NT2/D1 (cell line): ENCODE results near the gene ARHGEF38.

Experiments used
- DNase-seq: peaks from one replicate; pipeline ENCODE4 v3.0.0-alpha.2; 2011; ENCODE audit warnings: low read depth, low spot score
- H3K27me3 ChIP-seq: 2 replicates; pipeline ENCODE4 v1.6.0; 2011; ENCODE audit warnings: mild to moderate bottlenecking; ENCODE audit not compliant: insufficient read length, insufficient read depth
- H3K36me3 ChIP-seq: 2 replicates; pipeline ENCODE4 v1.6.1; 2011; ENCODE audit warnings: mild to moderate bottlenecking, low read length, mixed read lengths; ENCODE audit not compliant: insufficient read depth, insufficient read length
- H3K4me1 ChIP-seq: 2 replicates; pipeline ENCODE4 v1.5.1; 2011; ENCODE audit not compliant: insufficient read depth, insufficient read length
- H3K4me3 ChIP-seq: 2 replicates; pipeline ENCODE4 v1.5.1; 2011; ENCODE audit warnings: low read depth; ENCODE audit not compliant: insufficient read length
- H3K9ac ChIP-seq: 2 replicates; pipeline ENCODE4 v1.6.0; 2011; ENCODE audit warnings: low read depth; ENCODE audit not compliant: insufficient read length
- H3K9me3 ChIP-seq: 2 replicates; pipeline ENCODE4 v1.5.1; 2011; ENCODE audit warnings: mild to moderate bottlenecking, low read length; ENCODE audit not compliant: insufficient read depth
- SUZ12 ChIP-seq: IDR thresholded peaks from 2 replicates; pipeline ENCODE4 v1.6.1; 2011; ENCODE audit not compliant: insufficient read length, insufficient read depth; ENCODE audit errors: extremely low read depth
- YY1 ChIP-seq: IDR thresholded peaks from 2 replicates; pipeline ENCODE4 v1.6.1; 2011; ENCODE audit not compliant: insufficient read length, insufficient read depth
- ZNF274 ChIP-seq: IDR thresholded peaks from 2 replicates; pipeline ENCODE4 v1.6.1; 2011; ENCODE audit warnings: mild to moderate bottlenecking, low read depth, low read length

The ARHGEF38 gene

DNA sequence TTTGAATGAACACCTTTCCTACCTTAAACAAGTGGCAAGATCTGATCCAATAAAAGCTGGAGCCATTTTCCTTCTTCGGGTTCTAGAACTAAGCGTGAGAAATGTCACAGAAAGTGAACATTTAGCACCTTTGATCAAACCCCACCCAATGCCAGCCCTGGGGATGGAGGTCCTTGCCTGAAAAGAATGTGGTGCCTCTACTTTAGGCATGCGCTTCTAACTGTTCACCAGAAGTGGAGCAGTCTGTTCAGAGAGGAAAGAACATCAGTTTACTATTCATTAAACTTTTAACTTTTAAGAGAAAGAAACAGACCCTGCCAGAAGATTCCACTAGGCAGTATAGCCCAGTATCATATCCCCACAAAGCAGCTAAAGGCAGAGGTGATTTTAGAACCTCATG, 80.2 kb downstream of the ARHGEF38 start:
- Histone ChIP-seq H3K4me3 (no peak overlapping the region), H3K27me3 (no peaks in the 10 kb centered on the region), H3K36me3 (no peaks in the 10 kb centered on the region), H3K4me1 (no peaks in the 10 kb centered on the region), H3K9me3 (no peaks in the 10 kb centered on the region), H3K9ac (no peak overlapping the region)
- TF ChIP-seq SUZ12 (no peak), ZNF274 (no peak), YY1 (no peak)
- no peak for DNase-seq

DNA sequence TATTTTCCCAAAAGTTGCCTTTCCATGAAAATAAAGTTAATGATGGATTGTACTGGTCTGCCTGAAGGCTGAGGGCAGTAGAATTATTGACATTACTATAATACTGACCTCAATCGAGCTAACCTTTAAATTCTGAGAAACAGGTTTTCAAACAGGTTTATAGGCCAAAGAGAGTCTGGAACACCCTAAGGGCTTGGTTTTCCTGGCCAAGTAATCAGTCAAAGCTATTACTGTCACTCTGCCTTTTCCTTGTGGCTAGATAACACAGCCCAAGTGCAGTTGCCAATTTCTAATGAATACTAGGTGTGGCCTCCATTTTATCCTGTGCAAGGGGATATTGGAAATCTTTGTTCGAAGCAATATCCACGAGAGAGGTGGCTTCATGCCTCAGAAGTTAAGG, 80.8 kb downstream of the ARHGEF38 start:
- H3K4me3 ChIP-seq: no peak overlapping the region
- H3K9ac ChIP-seq: no peak overlapping the region
- TF ChIP-seq ZNF274 (no peak), SUZ12 (no peak), YY1 (no peak)

DNA sequence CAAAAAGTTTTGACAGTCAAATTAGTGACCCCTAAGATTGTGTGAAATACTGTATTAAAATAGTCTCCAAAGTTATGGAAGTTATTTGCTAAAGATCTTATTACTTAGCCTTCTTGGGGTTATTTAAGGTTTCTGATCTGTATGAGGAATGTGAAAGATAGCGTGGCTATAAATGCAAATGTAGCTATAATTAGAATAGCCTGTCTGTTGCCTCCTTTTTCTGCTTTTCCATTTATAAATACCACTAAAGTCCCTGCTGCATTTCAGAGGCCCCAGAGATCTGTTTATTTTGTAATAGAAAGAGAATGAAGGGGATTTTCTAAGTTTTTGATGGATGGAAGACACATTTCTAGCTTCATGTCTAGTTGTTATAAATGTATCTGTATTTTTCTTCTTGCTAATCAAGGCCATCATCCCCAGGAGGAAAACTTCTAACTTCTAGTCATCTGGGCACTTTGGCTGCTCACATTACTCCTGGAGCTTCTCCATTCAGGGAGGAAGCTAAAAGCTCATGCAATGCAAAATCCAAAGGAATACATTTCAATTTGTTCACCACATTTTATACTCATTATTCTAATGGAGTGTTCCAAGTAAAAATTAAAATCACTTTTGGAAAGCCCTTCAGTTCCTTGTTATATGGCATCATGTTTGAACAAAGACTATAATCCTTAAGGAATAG, 82.1 kb downstream of the ARHGEF38 start:
- Histone ChIP-seq H3K9me3 (no peaks in the 10 kb centered on the region), H3K4me3 (no peak overlapping the region), H3K36me3 (no peaks in the 10 kb centered on the region), H3K9ac (no peak overlapping the region), H3K27me3 (no peaks in the 10 kb centered on the region), H3K4me1 (no peaks in the 10 kb centered on the region)
- no peak for DNase-seq
- TF ChIP-seq SUZ12 (no peak), ZNF274 (no peak), YY1 (no peak)

More for the DNA sequence above, 80.8 kb downstream of the ARHGEF38 start:
- no peaks in the 10 kb centered on the region for H3K36me3 ChIP-seq
- H3K27me3 ChIP-seq: no peaks in the 10 kb centered on the region
- DNase-seq: no peak
- H3K4me1 ChIP-seq: no peaks in the 10 kb centered on the region
- H3K9me3 ChIP-seq: no peaks in the 10 kb centered on the region

DNA sequence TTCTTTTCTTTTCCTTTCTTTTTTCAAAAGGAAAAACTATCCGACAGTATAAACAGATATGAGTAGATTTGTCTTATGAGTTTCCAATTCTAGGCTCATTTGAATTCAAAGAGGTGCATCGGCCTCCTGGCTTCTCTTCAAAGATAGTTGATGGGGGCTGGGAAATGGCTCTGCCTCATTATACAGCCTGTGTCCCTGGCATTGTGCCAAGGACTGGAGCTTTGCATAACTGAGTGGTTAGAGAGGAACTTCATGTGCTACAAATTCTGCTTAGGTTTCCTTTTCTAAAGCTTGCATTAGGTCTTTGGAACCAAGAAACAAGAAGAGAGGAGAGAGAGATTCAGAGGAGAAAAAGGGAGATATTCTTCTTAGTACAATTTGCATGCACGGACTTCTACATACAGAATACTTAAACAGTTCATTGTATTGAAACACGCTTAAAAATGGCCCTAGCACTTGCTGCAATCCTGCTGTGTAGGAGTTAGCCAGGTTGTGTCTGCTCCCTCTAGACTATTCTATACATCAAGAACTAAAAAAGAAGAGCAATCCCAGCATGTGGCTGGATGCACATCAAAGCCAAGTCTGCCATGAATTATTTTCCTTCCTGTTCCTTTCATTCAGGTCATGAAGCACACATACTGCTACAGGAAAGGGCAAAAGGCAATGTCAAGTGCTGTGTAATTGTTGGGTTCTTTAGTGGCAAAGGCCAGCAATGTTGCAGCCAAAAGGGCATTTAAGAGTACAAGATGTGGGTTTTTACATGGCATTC, 85.2 kb downstream of the ARHGEF38 start:
- no peaks in the 10 kb centered on the region for H3K9me3 ChIP-seq
- H3K27me3 ChIP-seq: no peaks in the 10 kb centered on the region
- TF ChIP-seq ZNF274: no peak
- no peak for TF ChIP-seq YY1
- no peak for TF ChIP-seq SUZ12
- peak; percentile 39 for DNase-seq
- no peak overlapping the region for H3K4me3 ChIP-seq
- no peaks in the 10 kb centered on the region for H3K4me1 ChIP-seq
- H3K9ac ChIP-seq: no peak overlapping the region
- H3K36me3 ChIP-seq: no peaks in the 10 kb centered on the region

DNA sequence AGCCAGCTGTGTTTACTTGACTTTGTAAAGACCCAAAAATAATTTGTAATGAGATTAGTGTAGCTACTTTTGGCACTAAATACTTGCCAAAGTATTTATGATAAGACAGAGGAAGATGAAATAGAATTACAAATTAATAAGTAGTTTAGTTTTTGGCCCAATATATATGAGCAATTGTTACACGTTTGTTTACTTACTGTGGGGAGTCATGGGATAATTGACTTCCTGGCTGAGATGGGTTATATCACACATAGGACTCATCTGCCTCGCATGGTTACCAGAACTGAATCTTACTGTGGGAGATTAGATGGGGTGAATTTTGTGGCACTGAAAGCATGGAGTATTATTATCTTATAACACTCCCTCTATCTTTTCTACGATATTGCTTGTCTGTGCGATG, 89.4 kb downstream of the ARHGEF38 start:
- DNase-seq: no peak
- no peak overlapping the region for H3K4me3 ChIP-seq
- H3K27me3 ChIP-seq: no peaks in the 10 kb centered on the region
- no peaks in the 10 kb centered on the region for H3K9me3 ChIP-seq
- no peaks in the 10 kb centered on the region for H3K4me1 ChIP-seq
- H3K36me3 ChIP-seq: no peaks in the 10 kb centered on the region
- no peak overlapping the region for H3K9ac ChIP-seq
- TF ChIP-seq YY1 (no peak), ZNF274 (no peak), SUZ12 (no peak)

DNA sequence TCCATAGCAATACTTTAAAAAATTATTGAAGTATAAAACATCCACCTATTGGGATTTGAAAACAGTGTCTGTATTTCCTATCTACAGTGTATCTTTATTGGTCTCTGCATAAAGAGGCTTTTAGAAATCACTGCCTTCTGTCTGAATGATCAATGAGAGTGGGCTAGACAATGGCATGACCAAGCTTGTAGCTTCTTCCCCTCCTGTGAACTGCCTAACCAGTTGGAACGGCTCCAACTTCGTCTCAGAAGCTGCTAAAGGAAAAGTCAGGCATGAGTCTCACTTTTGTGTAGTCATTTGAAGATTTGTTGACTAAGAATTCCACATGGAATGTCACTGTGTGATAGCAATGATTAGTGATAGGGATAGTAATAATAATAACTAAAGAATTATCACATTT, 91.8 kb downstream of the ARHGEF38 start:
- Histone ChIP-seq H3K9me3 (no peaks in the 10 kb centered on the region), H3K36me3 (no peaks in the 10 kb centered on the region), H3K4me1 (no peaks in the 10 kb centered on the region), H3K9ac (no peak overlapping the region), H3K4me3 (no peak overlapping the region), H3K27me3 (no peaks in the 10 kb centered on the region)
- DNase-seq: no peak
- no peak for TF ChIP-seq SUZ12
- TF ChIP-seq YY1: no peak
- TF ChIP-seq ZNF274: no peak

DNA sequence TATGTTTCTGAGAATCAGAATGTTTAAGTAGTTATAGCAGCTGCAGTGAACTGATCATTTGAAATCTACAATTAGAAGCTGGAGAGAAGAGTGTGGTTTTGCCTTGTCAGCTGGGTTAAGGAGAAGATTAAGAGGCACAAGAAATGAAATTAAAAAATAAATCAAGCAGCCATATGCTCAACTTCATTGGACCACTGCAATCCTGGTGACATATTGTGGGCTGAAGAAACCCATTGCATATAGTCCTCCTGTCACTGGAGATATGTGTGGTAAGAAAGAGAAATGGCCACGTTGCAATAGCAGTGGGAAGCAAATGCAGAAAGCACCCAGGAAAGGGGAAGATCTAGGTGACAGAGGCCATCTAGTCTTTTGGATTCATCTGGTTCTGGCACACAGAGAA, 93.0 kb downstream of the ARHGEF38 start:
- no peak for DNase-seq
- Histone ChIP-seq H3K4me1 (no peaks in the 10 kb centered on the region), H3K9ac (no peak overlapping the region), H3K27me3 (no peaks in the 10 kb centered on the region), H3K9me3 (no peaks in the 10 kb centered on the region), H3K4me3 (no peak overlapping the region), H3K36me3 (no peaks in the 10 kb centered on the region)
- TF ChIP-seq YY1 (no peak), ZNF274 (no peak), SUZ12 (no peak)
